Sigmoid colon (tissue), 4 donors: ENCODE results near the gene RBM17.

Experiments
- POLR2A ChIP-seq, 2 donors: fragments of 450-650 bp; IDR thresholded peaks; one replicate each; pipeline ENCODE4 v1.6.1; 2016; ENCODE audit warnings: antibody characterized with exemption in 2 of 2, mild to moderate bottlenecking in 2 of 2, moderate library complexity in 2 of 2
- POLR2AphosphoS5 ChIP-seq, 4 donors: sonication (generic); formaldehyde crosslinking; IDR thresholded peaks; one replicate each; pipeline ENCODE4 v1.6.1; 2017; ENCODE audit warnings: antibody characterized with exemption in 4 of 4

- TF ChIP-seq POLR2A (IDR thresholded peaks at IDR 0.05) (no peak), POLR2AphosphoS5 (IDR thresholded peaks at IDR 0.05) (no peak)
Measured at GRCh38 chr10:6097063-6097462, 8.2 kb downstream of the RBM17 start.
